ENCODE results near the gene SPSB2.
A peak's percentile ranks its signal among the peaks of the same experiment; 100 is the strongest.

The SPSB2 gene

GRCh38 chr12:6919588-6919987 lies 46.5 kb upstream of the SPSB2 start:
- peaks cover 31% of the 10 kb centered on the region; the same call in 1 of the 2 replicates for H3K36me3 ChIP-seq (ENCODE audit: insufficient read depth, low read length)
- peak overlapping the region; percentile 43 for H3K9ac ChIP-seq (ENCODE audit: low read depth, low read length, poor library complexity, severe bottlenecking)

GRCh38 chr12:6917491-6918231 lies 44.6 kb upstream of the SPSB2 start:
- TF ChIP-seq EZH2phosphoT487 (IDR thresholded peaks at IDR 0.05; ENCODE audit: borderline replicate concordance) = no peak
- TF ChIP-seq, protein P1, sequence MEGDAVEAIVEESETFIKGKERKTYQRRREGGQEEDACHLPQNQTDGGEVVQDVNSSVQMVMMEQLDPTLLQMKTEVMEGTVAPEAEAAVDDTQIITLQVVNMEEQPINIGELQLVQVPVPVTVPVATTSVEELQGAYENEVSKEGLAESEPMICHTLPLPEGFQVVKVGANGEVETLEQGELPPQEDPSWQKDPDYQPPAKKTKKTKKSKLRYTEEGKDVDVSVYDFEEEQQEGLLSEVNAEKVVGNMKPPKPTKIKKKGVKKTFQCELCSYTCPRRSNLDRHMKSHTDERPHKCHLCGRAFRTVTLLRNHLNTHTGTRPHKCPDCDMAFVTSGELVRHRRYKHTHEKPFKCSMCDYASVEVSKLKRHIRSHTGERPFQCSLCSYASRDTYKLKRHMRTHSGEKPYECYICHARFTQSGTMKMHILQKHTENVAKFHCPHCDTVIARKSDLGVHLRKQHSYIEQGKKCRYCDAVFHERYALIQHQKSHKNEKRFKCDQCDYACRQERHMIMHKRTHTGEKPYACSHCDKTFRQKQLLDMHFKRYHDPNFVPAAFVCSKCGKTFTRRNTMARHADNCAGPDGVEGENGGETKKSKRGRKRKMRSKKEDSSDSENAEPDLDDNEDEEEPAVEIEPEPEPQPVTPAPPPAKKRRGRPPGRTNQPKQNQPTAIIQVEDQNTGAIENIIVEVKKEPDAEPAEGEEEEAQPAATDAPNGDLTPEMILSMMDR (conservative IDR thresholded peaks at IDR 0.05; ENCODE audit: low read length) = no peak
- Histone ChIP-seq H3K4me1 (ENCODE audit: insufficient read depth, low read length, poor library complexity, severe bottlenecking) (peaks cover 37% of the 10 kb centered on the region), H3K9ac (ENCODE audit: low read depth, low read length, poor library complexity, severe bottlenecking) (peak overlapping the region; percentile 80), H3K9me2 (replicated peaks; ENCODE audit: low read depth, low read length) (no peaks in the 10 kb centered on the region), H4K20me1 (ENCODE audit: insufficient read depth, low read length, poor library complexity, severe bottlenecking) (peaks cover 24% of the 10 kb centered on the region), H3K79me2 (ENCODE audit: insufficient read depth, low read length) (peaks cover 43% of the 10 kb centered on the region), H3K27me3 (ENCODE audit: insufficient read depth, low read length, poor library complexity, severe bottlenecking) (no peaks in the 10 kb centered on the region), H3K4me3 (ENCODE audit: low read length, poor library complexity, severe bottlenecking) (no peak overlapping the region), H3K36me3 (ENCODE audit: insufficient read depth, low read length) (peaks cover 31% of the 10 kb centered on the region; the same call in 1 of the 2 replicates), H3F3A (ENCODE audit: low read depth) (no peaks in the 10 kb centered on the region), H2AFZ (ENCODE audit: low read length) (no peak overlapping the region), H3K4me2 (ENCODE audit: low read depth, low read length, poor library complexity, severe bottlenecking) (peak overlapping the region; percentile 96), H3K9me3 (ENCODE audit: insufficient read depth, low read depth, low read length) (no peaks in the 10 kb centered on the region)

More at GRCh38 chr12:6919588-6919987, 46.5 kb upstream of the SPSB2 start:
- no peak overlapping the region for H3K4me3 ChIP-seq (ENCODE audit: low read length, poor library complexity, severe bottlenecking)
- no peaks in the 10 kb centered on the region for H3K9me2 ChIP-seq (replicated peaks; ENCODE audit: low read depth, low read length)
- peaks cover 36% of the 10 kb centered on the region for H3K79me2 ChIP-seq (ENCODE audit: insufficient read depth, low read length)
- H3F3A ChIP-seq (ENCODE audit: low read depth) = no peaks in the 10 kb centered on the region
- H4K20me1 ChIP-seq (ENCODE audit: insufficient read depth, low read length, poor library complexity, severe bottlenecking) = peaks cover 24% of the 10 kb centered on the region
- TF ChIP-seq, protein P1 (conservative IDR thresholded peaks at IDR 0.05; ENCODE audit: low read length) = peak; percentile 48
- no peak for TF ChIP-seq EZH2phosphoT487 (IDR thresholded peaks at IDR 0.05; ENCODE audit: borderline replicate concordance)
- H3K4me1 ChIP-seq (ENCODE audit: insufficient read depth, low read length, poor library complexity, severe bottlenecking) = peaks cover 31% of the 10 kb centered on the region
- H3K4me2 ChIP-seq (ENCODE audit: low read depth, low read length, poor library complexity, severe bottlenecking) = no peak overlapping the region
- H3K27me3 ChIP-seq (ENCODE audit: insufficient read depth, low read length, poor library complexity, severe bottlenecking) = no peaks in the 10 kb centered on the region
- H3K9me3 ChIP-seq (ENCODE audit: insufficient read depth, low read depth, low read length) = no peaks in the 10 kb centered on the region
- no peak overlapping the region for H2AFZ ChIP-seq (ENCODE audit: low read length)

- Histone ChIP-seq H3K4me3 (ENCODE audit: low read length, poor library complexity, severe bottlenecking) (peak overlapping the region; percentile 86), H3K36me3 (ENCODE audit: insufficient read depth, low read length) (peaks cover 24% of the 10 kb centered on the region; the same call in 1 of the 2 replicates), H3K9me2 (replicated peaks; ENCODE audit: low read depth, low read length) (no peaks in the 10 kb centered on the region), H3K9me3 (ENCODE audit: insufficient read depth, low read depth, low read length) (no peaks in the 10 kb centered on the region), H3K4me1 (ENCODE audit: insufficient read depth, low read length, poor library complexity, severe bottlenecking) (peaks cover 37% of the 10 kb centered on the region), H2AFZ (ENCODE audit: low read length) (no peak overlapping the region), H3K27me3 (ENCODE audit: insufficient read depth, low read length, poor library complexity, severe bottlenecking) (no peaks in the 10 kb centered on the region), H3F3A (ENCODE audit: low read depth) (no peaks in the 10 kb centered on the region), H3K4me2 (ENCODE audit: low read depth, low read length, poor library complexity, severe bottlenecking) (peak overlapping the region; percentile 96), H3K79me2 (ENCODE audit: insufficient read depth, low read length) (peaks cover 43% of the 10 kb centered on the region), H4K20me1 (ENCODE audit: insufficient read depth, low read length, poor library complexity, severe bottlenecking) (peaks cover 24% of the 10 kb centered on the region), H3K9ac (ENCODE audit: low read depth, low read length, poor library complexity, severe bottlenecking) (peak overlapping the region; percentile 80)
- TF ChIP-seq EZH2phosphoT487 (IDR thresholded peaks at IDR 0.05; ENCODE audit: borderline replicate concordance) = no peak
- TF ChIP-seq, protein P1 (conservative IDR thresholded peaks at IDR 0.05; ENCODE audit: low read length) = no peak
These were observed 43.5 kb upstream of the SPSB2 start for GRCh38 chr12:6916426-6917200.
